GM19023 (cell line): ENCODE measurements around the gene STAT3.

ENCODE experiments used
- ATAC-seq: cut with Tn5 transposase; IDR thresholded peaks from one replicate; pipeline ENCODE4 v1.9.1; 2021; ENCODE audit warnings: mild to moderate bottlenecking, moderate library complexity; ENCODE audit not compliant: unreplicated experiment

Gene STAT3

DNA sequence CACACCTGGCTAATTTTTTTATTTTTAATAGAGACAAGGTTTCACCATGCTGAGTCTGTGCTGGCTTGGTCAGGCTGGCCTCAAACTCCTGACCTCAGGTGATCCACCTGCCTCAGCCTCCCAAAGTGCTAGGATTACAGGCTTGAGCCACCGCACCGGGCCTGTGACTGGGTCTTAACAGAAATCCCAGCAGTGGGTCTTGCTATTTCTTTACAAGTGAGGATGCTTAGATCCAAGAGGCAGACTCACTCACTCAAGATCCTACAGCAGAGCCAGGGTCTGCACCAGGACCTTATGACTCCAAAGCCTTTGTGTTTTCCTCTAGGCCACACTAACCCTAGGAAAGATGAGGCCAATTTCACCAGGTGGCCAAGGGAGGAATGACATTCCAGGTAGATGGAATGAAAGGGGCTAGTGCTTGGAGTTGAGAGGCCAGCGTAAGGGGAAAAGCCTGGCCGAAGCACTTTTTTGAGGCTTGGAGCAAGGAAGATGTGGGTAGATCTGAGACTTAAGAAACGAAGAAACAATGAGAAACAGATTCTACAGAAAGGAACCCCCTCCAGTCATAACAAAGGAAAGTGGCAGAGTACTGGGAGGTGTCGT, 105.7 kb downstream of the STAT3 start:
- no peak for ATAC-seq

DNA sequence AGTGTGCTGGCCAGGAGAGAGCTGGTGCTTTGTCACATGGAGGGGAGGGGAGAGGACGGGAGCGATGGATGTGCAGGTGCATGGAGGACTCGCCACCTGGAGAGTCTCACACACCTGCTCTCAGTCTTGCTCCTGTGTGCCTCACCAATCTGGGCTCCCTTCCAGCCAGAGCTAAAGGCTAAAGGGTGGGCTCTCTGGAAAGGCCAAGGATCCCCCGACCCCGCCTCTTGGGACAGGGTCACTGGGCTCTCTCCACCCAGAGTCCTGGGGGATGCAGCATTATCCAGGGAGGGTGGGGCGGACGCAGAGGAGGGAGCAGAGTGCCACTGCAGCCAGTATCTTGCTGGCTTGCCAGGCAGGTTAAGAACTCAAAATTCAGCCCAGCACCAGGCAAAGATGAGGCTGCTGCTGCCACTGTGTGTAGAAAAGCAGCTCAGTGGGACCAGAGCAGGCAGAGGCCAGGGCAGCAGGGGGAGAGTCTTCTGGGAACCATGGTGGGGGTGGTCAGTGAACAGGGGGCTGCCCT, 106.6 kb downstream of the STAT3 start:
- no peak for ATAC-seq

DNA sequence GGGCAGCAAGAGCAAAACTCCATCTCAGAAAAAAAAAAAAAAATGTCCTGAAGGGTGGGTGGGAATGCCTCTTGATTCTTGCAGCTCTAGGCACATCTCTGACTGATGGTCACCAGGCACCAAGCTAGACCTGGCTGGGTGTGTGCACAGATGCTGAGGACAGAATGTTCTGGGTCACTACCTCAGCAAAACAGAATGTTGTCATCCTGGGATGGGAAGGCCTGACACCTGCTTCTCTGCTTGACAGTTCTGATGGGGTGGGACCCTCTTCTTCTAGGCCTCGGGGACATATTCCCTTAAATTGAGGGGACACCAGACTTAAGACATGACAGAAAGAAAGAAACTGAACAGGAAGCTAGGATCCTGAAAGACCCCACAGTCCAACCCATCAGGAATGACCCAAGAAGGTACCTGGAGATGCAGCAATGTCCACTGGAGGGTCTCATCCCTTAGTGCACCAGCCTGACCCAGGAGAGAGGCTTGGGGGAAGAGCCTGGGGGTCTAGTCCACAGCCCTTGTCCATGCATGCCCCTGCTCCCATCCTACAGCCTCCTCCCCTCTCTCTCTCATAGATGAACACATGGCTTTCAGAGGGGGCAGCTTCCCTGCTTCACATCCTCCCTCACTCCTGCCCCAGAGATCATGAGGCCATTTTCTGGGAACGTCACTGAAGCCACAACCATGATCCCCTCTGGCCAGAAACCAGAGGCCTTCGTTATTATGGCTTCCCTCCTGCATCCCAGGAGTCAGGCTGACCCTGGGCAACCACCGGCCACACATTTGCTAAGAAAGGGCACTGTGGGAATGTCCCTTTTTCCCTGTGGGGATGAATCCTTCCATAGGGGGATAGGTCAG, 108.2 kb downstream of the STAT3 start:
- no peak for ATAC-seq

DNA sequence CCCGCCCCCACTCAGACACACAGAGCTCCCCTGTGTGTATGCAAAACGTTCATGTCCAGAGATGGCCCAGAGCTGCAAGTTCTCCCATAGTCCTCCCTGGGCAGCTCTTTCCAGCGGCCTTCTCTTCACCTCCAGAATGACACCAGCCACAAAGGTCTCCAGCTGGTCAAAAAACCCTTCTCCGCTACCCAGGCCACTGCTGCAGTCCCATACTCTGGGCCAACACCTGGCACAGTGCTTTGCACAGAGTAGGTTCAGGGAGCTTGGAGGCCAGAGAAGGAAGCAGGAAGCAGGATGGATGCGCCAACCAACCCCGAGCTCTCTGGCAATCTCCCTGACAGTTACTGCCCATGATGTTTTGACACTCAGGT, 110.9 kb downstream of the STAT3 start:
- no peak for ATAC-seq

DNA sequence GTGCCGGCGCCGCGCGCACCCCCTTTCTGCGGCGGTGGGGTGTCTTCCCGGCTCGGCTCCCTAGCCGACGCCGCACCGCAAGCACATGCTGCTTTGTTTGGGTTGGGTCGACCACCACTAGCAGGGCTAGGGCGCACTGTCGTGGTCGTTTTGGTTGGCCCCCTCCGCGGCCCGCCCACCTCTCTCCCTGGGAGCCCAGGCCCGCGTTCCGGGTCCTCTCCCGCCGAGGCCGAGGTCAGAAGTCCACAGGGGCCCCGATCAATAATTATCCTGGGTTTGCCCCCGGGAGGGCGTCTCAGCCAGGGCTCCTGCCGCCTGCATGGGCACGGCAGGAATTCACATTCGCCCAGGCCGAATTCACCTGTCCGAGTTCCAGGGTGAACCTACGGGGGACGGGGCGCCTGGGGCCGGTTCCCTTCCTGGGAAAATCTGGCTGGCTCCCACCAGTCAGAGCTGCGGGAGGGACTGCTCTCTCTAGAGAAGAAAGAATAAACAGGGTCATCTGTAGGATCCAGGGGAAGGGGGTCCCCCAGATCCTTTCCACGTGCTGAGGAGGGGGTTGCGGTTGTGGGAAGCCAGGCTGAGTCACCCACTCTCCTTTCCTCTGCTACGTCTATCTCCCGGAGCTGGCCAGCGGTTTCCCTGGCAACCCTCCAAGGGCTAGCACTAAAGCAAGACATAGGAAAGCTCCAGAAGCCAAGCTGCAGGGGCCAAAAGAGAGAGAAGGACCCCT, 111.5 kb downstream of the STAT3 start:
- no peak for ATAC-seq

DNA sequence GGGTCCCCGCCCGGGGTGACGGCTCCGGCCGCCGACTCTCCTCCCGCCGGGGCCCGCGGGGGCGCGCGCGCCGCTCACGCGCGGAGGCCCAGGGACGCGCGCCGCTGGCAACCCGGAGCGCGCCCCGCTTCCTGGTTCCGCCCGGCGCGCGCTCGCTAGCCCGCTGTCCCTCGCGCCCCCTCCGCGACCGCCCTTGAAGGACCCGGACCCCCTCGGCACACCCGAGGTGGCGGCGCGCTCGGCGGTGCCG, 112.0 kb downstream of the STAT3 start, which contains the start of gene STAT5B:
Gene STAT5B (minus strand): TSS at position 33 of the 250 bp plus-strand sequence. CDS start 44,264 bp downstream, outside the sequence.
- peak; percentile 62 for ATAC-seq

DNA sequence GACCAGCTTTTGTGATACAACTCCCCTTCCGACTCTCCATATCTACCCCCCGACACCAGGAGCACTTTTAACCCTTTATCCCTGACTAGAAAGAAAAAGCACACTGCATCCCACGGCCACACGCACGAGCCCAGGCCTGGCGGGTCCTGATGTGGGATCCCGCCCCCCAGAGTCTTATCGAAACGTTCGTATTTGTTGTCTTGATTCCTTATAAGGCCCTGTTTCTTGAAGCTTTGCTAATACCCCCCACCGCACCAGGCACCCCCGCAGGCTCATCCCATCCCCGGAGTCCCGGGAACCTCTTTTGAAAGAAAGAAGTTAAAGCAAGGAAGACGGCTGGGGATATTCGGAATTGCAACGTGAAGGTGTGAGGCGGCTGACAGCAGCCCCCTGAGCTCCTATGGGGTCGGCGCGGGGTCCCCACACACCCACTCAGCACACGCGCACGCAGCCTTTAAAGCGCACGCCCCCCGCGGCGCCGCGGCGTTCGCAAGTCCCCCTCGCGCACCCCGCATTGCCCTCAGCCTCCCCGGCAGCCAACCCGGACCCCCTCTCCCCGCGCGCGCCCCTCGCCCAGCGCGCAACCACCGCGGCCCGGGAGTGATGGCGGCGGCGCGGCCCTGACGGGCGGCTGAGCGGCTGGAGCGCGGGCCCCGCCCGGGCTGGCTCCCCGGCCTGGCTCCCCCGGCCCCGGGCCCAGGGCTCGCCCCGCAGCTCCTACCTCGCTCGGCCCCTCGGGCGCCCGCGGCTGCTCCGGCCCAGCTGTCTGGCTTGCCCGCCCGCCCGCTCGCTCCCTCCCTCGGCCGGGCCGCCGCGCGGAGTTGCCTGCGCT, 112.5 kb downstream of the STAT3 start:
- peak; percentile 49 for ATAC-seq

DNA sequence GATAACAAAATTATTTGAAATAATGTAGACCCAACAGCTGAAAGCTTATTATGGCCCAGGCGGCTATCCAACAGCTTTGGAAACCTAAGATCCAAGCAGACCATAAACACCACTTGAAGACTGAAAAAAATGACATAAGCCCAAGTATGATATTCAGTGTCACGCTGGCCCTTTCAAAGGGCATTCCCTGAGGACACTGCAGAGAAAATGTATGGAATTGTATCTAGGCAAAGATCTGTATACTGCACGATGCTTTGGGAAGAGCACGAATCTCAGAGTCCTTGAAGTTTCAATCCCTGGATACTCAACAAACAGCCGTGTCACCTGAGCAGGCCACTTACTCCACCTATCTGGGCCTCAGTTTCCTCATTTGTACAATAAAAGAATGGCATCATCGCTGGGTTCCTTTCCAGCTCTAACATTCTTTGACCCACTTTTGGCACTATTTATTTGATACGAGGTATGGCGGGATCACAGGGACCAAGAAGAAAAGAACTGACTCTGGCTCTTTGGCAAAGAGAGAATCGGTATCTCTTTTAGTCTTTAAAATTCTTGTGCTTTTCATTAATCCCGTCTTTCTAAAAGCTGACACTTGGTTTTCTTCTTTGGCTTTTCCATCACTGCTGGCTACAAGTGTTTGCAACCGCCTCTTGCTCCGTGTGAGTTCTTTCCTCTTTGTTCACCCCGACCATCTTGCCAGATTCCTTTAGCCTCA, 113.3 kb downstream of the STAT3 start:
- ATAC-seq: no peak

DNA sequence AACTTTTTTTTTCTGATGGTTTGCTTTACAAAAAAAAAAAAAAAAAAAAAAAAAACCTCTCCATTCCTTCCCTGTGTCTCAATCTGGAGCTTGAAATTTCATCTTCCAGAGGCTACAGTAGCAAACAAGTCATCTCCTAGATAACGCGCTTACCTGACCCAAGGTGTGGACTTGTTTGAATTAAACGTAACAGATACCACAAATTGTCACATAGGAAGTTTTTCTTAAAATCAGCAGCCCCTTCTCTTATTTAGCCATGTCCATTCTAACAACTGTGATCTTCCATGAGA, 114.0 kb downstream of the STAT3 start:
- ATAC-seq: no peak

DNA sequence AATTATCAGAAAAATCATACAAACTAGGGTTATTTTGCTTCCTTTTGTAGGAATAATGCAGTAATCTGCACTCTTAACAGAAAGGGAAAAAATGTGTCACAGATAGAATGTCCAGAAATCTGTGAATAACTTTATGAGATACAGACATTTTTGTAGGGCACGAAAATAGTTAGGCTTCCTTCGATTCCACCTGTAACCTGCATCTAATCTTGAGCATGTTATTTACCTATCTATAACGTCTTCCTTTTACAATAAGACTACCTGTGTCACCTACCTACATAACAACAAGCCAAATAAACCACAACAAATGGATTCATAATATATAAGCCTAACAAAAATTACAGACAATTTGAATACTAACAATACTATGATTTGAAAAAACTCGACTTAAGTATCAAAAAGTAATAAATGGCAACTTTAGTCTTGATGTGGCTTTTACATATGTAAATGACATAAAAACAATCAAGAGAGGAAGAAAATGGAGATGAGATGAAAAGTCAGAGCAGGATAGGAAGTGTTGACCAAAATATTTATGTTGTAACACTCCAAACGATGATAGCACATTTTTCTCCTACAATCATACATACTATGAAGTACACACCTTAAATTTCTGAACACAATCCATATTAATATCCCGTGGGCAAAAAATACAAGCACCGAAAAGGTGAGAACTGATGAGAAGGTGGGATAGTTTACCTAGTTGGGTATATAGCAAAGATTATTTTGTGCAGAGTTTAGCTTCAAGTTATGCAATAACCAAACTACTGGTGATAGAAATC, 114.6 kb downstream of the STAT3 start:
- ATAC-seq: no peak

DNA sequence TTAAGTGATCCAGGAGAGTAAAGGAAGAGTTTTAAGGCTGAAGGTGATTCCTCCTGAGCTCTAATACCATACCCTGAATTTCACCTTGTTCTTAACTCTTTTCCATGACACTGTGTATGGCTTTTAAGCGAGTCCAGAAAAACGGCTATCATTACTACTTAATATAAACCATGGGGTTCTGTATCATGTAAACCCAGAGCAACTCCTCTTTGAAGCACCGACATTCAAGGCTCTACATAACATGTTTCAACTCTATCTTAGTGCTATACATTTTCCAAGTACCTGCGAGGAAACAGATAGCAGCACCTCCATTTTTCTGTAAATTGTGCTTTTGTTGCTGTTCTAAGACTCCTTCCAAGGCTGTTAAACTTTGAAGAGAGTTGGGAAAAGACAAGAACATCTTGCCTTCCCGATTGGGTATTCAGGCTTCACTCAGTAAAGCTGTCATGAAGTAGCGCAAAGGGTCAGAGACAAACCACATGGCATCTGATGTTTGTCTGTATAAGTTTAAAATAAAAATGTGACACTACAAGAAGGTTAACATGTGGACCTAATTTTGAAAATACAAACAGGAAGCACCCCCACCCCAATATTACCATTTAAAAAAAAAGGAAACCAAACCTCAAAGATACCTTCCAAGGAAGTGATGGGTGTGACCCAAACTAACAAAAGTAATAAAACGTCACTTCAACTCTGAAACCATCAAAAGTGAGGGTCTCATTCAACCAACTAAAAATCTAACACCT, 115.9 kb downstream of the STAT3 start:
- ATAC-seq: no peak

DNA sequence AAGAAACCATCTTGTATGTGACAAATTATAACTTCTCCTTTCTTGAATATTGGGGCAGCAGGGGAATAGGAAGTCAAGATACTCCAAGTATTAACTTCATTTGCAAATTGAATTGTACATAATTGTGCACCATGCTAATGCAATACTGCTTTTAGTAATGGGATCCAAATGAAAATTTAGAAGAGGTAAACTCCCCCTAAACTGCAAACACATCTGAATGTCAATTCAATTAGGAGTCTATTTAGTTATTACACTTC, 116.5 kb downstream of the STAT3 start:
- ATAC-seq: no peak

DNA sequence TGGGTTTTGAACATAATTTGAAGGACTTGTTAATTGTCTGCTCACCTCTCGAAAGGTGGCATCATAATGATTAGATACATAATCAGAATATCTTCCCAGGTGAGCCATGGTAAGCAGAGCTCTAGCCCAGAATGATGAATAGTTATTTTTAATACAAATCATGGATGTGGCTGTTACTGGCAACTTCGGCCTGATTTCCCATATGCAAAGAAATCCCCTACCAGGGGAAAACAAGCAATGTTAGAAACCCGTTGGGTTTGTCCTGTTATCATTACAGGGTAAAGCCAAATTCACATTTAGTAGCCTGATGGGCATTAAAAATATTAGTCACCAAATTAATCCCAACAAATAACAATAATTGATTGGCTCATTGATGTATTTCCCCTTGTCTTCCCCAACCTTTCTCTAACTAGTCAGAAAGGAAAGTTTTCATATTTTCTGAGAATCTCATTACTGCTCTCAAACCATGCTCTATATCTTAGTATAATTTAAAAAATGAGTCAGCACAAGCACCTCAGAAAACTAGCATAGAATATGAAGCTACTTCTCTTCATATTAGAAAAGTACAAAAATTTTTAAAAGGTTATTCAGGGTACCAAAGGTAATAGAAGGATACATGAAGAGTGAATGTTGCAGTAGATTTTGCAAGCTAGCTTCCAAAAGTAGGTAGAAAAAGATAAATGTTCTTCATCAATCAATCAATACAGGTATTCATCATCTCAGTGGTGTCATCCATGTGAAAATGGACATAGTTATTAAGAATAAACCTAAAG, 117.0 kb downstream of the STAT3 start:
- no peak for ATAC-seq

DNA sequence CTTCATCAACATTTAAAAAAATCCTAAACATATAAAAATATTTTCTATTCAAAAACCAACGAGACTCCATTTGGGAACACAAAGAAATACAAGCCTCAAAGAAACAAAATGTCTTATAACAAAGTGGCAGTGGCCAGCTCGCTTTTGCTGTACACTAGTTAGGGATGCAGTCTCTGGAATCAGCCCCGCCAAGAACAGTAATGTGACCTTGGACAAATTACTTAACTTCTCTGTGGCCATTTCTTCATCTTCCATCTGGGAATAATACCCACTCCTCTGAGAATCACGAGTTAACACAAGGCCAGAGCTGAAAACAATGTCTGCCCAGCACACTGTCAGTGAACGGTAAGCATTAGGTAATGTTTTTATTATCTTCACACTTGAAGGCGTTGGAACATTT, 117.6 kb downstream of the STAT3 start:
- no peak for ATAC-seq

DNA sequence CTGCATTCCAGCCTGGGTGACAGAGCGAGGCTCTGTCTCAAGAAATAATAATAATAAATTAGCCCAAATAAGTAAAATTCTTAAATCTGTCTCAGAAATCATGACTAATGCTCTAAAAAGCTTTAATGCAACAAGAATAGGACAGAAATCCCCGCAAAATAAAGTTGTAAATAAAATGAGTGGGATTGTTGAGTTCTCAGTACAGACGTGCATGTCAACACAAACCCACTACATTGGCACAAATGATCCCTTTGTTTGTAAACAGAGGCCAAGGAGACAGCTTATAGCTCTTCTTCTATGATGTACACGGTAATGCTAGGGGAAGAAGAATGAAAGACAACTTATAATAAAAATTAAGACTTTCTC, 118.1 kb downstream of the STAT3 start:
- ATAC-seq: no peak

DNA sequence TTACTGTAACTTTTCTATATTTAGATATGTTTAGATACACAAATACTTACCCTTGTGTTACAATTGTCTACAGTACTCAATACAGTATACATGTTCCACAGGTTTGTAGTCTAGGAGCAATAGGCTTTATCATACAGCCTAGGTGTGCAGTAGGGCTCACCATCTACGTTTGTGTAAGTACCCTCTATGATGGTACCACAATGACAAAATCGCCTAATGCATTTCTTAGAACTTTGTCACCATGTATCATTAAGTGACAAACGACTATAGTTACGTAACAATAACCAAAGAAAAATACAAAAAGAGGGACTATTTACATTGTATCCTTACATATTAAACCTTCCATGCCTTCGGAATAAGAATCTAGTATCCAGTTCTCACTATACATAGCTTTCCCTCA, 120.0 kb downstream of the STAT3 start:
- ATAC-seq: no peak

DNA sequence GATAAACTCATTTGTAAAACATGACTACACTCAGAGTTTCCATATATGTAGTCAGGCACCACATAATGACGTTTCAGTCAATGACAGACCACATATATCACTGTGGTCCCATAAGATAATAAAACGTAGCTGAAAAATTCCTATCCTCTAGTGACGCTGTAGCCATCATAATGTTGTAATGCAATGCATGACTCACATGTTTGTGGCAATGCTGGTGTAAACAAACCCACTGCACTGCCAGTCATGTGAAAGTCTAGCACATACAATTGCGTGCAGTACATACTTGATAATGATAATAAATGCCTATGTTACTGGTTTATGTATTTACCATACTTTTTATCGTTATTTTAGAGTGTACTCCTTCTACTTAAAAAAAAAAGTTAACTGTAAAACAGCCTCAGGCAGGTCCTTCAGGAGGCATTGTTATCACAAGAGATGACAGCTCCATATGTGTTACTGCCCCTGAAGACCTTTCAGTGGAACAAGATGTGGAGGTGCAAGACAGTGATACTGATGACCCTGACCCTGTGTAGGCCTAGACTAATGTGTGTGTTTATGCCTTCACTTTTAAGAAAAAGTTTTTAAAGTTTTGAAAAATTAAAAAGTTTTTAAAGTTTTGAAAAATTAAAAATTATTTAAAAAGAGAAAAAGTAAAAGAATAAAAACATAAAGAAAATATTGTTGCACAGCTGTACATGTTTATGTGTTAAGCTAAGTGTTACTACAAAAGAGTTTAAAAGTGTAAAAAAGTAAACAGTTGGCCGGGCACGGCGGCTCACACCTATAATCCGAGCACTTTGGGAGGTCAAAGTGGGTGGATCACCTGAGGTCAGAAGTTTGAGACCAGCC, 121.1 kb downstream of the STAT3 start:
- ATAC-seq: no peak

DNA sequence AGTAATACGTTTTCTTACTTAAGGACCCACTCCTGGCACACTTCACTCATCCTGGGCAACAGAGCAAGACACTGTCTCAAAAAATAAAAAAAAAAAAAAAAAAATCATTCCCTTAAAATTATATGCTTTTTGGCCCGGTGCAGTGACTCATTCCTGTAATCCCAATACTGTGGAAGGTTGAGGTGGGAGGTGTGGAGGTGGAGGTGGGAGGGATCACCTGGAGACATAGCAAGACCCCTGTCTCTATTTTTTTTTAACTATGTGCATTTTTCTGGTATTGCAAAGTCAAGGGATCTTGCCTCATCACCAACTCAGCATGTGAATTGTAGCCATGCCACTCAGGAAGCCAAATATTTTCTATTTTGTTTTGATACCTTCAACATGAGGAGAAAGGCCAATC, 121.8 kb downstream of the STAT3 start:
- no peak for ATAC-seq
